Testis (tissue), 2 donors: ENCODE measurements around the gene CTAG1B.
"Not testable (repeated sequence)": the region's sequence is repeated elsewhere in the genome, so short reads cannot be mapped to it uniquely, and the experiment has no call there.

Experiments
- CTCF ChIP-seq, 3 experiments: fragments of 450-650 bp in 2 of 3; fragments of 200-600 bp in 1 of 3; sonication (generic) in 1 of 3; IDR thresholded peaks; one replicate each; pipeline ENCODE4 v1.5.1; 2016 to 2019; ENCODE audit warnings: antibody characterized with exemption in 3 of 3, mild to moderate bottlenecking in 2 of 3, moderate library complexity in 1 of 3
- POLR2A ChIP-seq: fragments of 450-650 bp; IDR thresholded peaks from one replicate; pipeline ENCODE4 v1.6.1; 2017; ENCODE audit warnings: antibody characterized with exemption, mild to moderate bottlenecking, moderate library complexity

- not testable (repeated sequence) for TF ChIP-seq CTCF (IDR thresholded peaks at IDR 0.05); POLR2A
Measured at GRCh38 chrX:154630949-154631348, 11.9 kb upstream of the CTAG1B start.
